SK-N-SH (cell line): ENCODE data around the gene GABRA5. TPM values are rescaled to one million over a fixed set of nuclear protein-coding genes. Genes with fewer than 3 reads are reported as not detected.

ENCODE experiments used
- CTCF ChIA-PET: fragments of 300-600, 350-600 bp; formaldehyde crosslinking; extraction: SDS; loops from one replicate; lab custom pipeline; 2021; lab: Yijun Ruan, JAX
- POLR2A ChIA-PET: fragments of 350-600 bp; sonication (Branson Sonifier 250); formaldehyde crosslinking; extraction: SDS; loops from one replicate; lab custom pipeline; 2020; ENCODE audit warnings: antibody characterized with exemption, inconsistent platforms; lab: Yijun Ruan, JAX
- DNase-seq: peaks from one replicate; pipeline ENCODE4 v3.0.0; 2012
- H2AFZ ChIP-seq: fragments of 200-600 bp; sonication (generic); 2 replicates; pipeline ENCODE4 v1.8.1; 2016; ENCODE audit warnings: antibody characterized with exemption, mild to moderate bottlenecking, low read depth
- H3F3A ChIP-seq: fragments of 200-600 bp; sonication (generic); replicated peaks from 2 replicates; pipeline ENCODE3; 2016; ENCODE audit warnings: antibody characterized with exemption, mild to moderate bottlenecking; ENCODE audit not compliant: insufficient read depth
- H3K27ac ChIP-seq, 2 experiments: fragments of 200-500 bp in 1 of 2; fragments of 200-600 bp in 1 of 2; sonication (Bioruptor generic) in 1 of 2; sonication (generic), shearing (Covaris generic) in 1 of 2; 2 replicates each; pipeline versions ENCODE4 v1.5.1 to v1.6.1; 2014 to 2016; ENCODE audit warnings: low read depth in 2 of 2, inconsistent platforms in 1 of 2, low read length in 1 of 2, mild to moderate bottlenecking in 1 of 2, mixed read lengths in 1 of 2
- H3K27me3 ChIP-seq: fragments of 200-600 bp; sonication (generic), shearing (Covaris generic); 2 replicates; pipeline ENCODE4 v1.6.1; 2016; ENCODE audit warnings: mixed run types; ENCODE audit not compliant: insufficient read depth
- H3K36me3 ChIP-seq, 2 experiments: fragments of 200-500 bp in 1 of 2; fragments of 200-600 bp in 1 of 2; sonication (Bioruptor generic) in 1 of 2; sonication (generic) in 1 of 2; replicated peaks in 1 of 2; 2 replicates each; pipeline versions ENCODE3 to v1.5.1; 2014 to 2016; ENCODE audit warnings: low read length in 1 of 2, mild to moderate bottlenecking in 1 of 2; ENCODE audit not compliant: insufficient read depth in 2 of 2, control insufficient read depth in 1 of 2
- H3K4me1 ChIP-seq, 2 experiments: fragments of 200-500 bp in 1 of 2; fragments of 200-600 bp in 1 of 2; sonication (Bioruptor generic) in 1 of 2; sonication (generic), shearing (Covaris generic) in 1 of 2; 2 replicates each; pipeline versions ENCODE4 v1.5.1 to v1.6.1; 2014 to 2016; ENCODE audit warnings: low read depth in 1 of 2, low read length in 1 of 2, mixed run types in 1 of 2; ENCODE audit not compliant: insufficient read depth in 2 of 2, control insufficient read depth in 1 of 2
- H3K4me2 ChIP-seq: fragments of 200-600 bp; sonication (generic), shearing (Covaris generic); 2 replicates; pipeline ENCODE4 v1.6.1; 2017; ENCODE audit warnings: mixed run types
- H3K4me3 ChIP-seq, 2 experiments: fragments of 200-500 bp in 1 of 2; fragments of 200-600 bp in 1 of 2; sonication (Bioruptor generic) in 1 of 2; sonication (generic), shearing (Covaris generic) in 1 of 2; 2 replicates each; pipeline versions ENCODE4 v1.5.1 to v1.8.1; 2014 to 2016; ENCODE audit warnings: low read depth in 2 of 2, inconsistent platforms in 1 of 2, low read length in 1 of 2, mild to moderate bottlenecking in 1 of 2, mixed read lengths in 1 of 2, moderate library complexity in 1 of 2
- H3K79me2 ChIP-seq: fragments of 200-600 bp; sonication (generic); 2 replicates; pipeline ENCODE4 v1.8.1; 2017; ENCODE audit warnings: mild to moderate bottlenecking; ENCODE audit not compliant: insufficient read depth
- H3K9ac ChIP-seq: fragments of 200-600 bp; sonication (generic); 2 replicates; pipeline ENCODE4 v1.6.1; 2017; ENCODE audit warnings: mixed run types
- H3K9me2 ChIP-seq: fragments of 200-600 bp; sonication (generic); 2 replicates; pipeline ENCODE4 v1.6.1; 2017; ENCODE audit warnings: mixed run types
- H3K9me3 ChIP-seq: fragments of 200-600 bp; sonication (generic); 2 replicates; pipeline ENCODE4 v1.6.1; 2017; ENCODE audit warnings: mixed run types, mild to moderate bottlenecking, moderate library complexity
- H4K20me1 ChIP-seq: fragments of 200-600 bp; sonication (generic); 2 replicates; pipeline ENCODE4 v1.6.1; 2017; ENCODE audit warnings: mild to moderate bottlenecking, mixed run types; ENCODE audit not compliant: insufficient read depth
- EP300 ChIP-seq, 2 experiments: IDR thresholded peaks; 2 replicates each; pipeline versions ENCODE4 v1.4.0 to v1.6.1; 2012; ENCODE audit warnings: borderline replicate concordance in 1 of 2, low read depth in 1 of 2, low read length in 1 of 2
- EZH2phosphoT487 ChIP-seq: fragments of 200-600 bp; sonication (generic); IDR thresholded peaks from 2 replicates; pipeline ENCODE4 v1.6.1; 2017; ENCODE audit warnings: low read depth, mixed run types, mild to moderate bottlenecking, antibody characterized with exemption, moderate library complexity, borderline replicate concordance
- MXI1 ChIP-seq: IDR thresholded peaks from 2 replicates; pipeline ENCODE4 v1.6.1; 2012; ENCODE audit warnings: mild to moderate bottlenecking, low read depth, low read length, improper control_type of control experiment
- RAD21 ChIP-seq: IDR thresholded peaks from 2 replicates; pipeline ENCODE4 v1.6.1; 2012; ENCODE audit warnings: mild to moderate bottlenecking, low read length
- RCOR1 ChIP-seq: fragments of 150-350 bp; IDR thresholded peaks from 2 replicates; pipeline ENCODE4 v1.6.1; 2017; ENCODE audit warnings: antibody characterized with exemption, low read length
- RFX5 ChIP-seq: IDR thresholded peaks from 2 replicates; pipeline ENCODE4 v1.6.1; 2012; ENCODE audit warnings: mild to moderate bottlenecking, improper control_type of control experiment, low read length
- RXRA ChIP-seq: IDR thresholded peaks from 2 replicates; pipeline ENCODE4 v1.4.0; 2012; ENCODE audit warnings: low read depth, mild to moderate bottlenecking, borderline replicate concordance
- TAF1 ChIP-seq: IDR thresholded peaks from 2 replicates; pipeline ENCODE4 v1.6.1; 2012; ENCODE audit warnings: low read depth, mild to moderate bottlenecking, low read length, moderate library complexity, borderline replicate concordance
- TCF12 ChIP-seq: IDR thresholded peaks from 2 replicates; pipeline ENCODE4 v1.4.0; 2012
- YY1 ChIP-seq: IDR thresholded peaks from 2 replicates; pipeline ENCODE4 v1.4.0; 2012; ENCODE audit warnings: low read depth, mild to moderate bottlenecking
- WGBS: methylation state at CpG from one replicate; pipeline ENCODE4 v1.1.6; 2017; ENCODE audit warnings: low lambda C conversion rate; 5-methylcytosine and 5-hydroxymethylcytosine counted together
- polyA plus RNA-seq, 3 experiments: library from polyadenylated mRNA; depleted of rRNA; stranded (reverse); fragments of >200 nt; gene quantifications; 2 replicates each; pipeline ENCODE4 v1.2.3, GENCODE V29; 2012
- TF ChIP-seq, protein P1 (sequence below): fragments of 200-600 bp; sonication (generic); IDR thresholded peaks from 2 replicates; pipeline ENCODE4 v1.6.1; 2017; ENCODE audit warnings: antibody characterized with exemption, mild to moderate bottlenecking, moderate library complexity
- TF ChIP-seq, protein P2 (sequence below): IDR thresholded peaks from 2 replicates; pipeline ENCODE4 v1.6.1; 2012; ENCODE audit warnings: mild to moderate bottlenecking, low read depth, low read length, moderate library complexity
- TF ChIP-seq, protein P3 (sequence below): IDR thresholded peaks from 2 replicates; pipeline ENCODE4 v1.4.0; 2012; ENCODE audit warnings: low read depth, borderline replicate concordance

The GABRA5 gene
- polyA plus RNA-seq, 1 of the 3 experiments (the other 2 are of a cell fraction) = not detected

DNA sequence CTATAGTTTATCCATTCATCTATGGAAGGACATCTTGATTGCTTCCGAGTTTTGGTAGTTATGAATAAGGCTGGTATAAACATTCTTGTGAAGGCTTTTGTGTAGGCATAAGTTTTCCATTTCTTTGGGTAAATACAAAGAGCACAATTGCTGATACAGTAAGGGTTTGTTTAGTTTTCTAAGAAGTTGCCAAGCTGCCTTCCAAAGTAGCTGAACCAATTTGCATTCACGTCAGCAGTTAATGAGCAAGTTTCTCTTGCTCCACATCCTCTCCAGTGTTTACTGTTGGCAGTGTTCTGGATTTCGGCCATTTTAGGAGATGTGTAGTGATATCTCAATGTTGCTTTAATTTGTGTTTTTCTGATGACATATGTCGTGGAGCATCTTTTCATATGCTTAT lies 34.2 kb downstream of the GABRA5 start:
- Histone ChIP-seq H3K4me1 (no peaks in the 10 kb centered on the region), H3K9me3 (no peaks in the 10 kb centered on the region; the same call in 1 of the 2 replicates), H3K27ac (no peak overlapping the region), H3K9me2 (no peaks in the 10 kb centered on the region), H2AFZ (no peak overlapping the region), H3K36me3 (no peaks in the 10 kb centered on the region), H3K79me2 (no peaks in the 10 kb centered on the region), H3K4me3 (no peak overlapping the region), H3F3A (no peaks in the 10 kb centered on the region)
- 6% methylated on average over 4 of the region's 4 CpGs for WGBS
- ChIA-PET POLR2A (no interaction called here), CTCF (no interaction called here)
- TF ChIP-seq EZH2phosphoT487 (no peak), RFX5 (no peak), YY1 (no peak), TAF1 (no peak), TCF12 (no peak), RXRA (no peak), EP300 (IDR thresholded peaks at IDR 0.05; ENCODE audit: borderline replicate concordance in 1 of 2, low read depth in 1 of 2, low read length in 1 of 2) (no peak), MXI1 (no peak), RAD21 (no peak), RCOR1 (no peak)
- TF ChIP-seq, protein P1, sequence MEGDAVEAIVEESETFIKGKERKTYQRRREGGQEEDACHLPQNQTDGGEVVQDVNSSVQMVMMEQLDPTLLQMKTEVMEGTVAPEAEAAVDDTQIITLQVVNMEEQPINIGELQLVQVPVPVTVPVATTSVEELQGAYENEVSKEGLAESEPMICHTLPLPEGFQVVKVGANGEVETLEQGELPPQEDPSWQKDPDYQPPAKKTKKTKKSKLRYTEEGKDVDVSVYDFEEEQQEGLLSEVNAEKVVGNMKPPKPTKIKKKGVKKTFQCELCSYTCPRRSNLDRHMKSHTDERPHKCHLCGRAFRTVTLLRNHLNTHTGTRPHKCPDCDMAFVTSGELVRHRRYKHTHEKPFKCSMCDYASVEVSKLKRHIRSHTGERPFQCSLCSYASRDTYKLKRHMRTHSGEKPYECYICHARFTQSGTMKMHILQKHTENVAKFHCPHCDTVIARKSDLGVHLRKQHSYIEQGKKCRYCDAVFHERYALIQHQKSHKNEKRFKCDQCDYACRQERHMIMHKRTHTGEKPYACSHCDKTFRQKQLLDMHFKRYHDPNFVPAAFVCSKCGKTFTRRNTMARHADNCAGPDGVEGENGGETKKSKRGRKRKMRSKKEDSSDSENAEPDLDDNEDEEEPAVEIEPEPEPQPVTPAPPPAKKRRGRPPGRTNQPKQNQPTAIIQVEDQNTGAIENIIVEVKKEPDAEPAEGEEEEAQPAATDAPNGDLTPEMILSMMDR = no peak
- TF ChIP-seq, protein P2, sequence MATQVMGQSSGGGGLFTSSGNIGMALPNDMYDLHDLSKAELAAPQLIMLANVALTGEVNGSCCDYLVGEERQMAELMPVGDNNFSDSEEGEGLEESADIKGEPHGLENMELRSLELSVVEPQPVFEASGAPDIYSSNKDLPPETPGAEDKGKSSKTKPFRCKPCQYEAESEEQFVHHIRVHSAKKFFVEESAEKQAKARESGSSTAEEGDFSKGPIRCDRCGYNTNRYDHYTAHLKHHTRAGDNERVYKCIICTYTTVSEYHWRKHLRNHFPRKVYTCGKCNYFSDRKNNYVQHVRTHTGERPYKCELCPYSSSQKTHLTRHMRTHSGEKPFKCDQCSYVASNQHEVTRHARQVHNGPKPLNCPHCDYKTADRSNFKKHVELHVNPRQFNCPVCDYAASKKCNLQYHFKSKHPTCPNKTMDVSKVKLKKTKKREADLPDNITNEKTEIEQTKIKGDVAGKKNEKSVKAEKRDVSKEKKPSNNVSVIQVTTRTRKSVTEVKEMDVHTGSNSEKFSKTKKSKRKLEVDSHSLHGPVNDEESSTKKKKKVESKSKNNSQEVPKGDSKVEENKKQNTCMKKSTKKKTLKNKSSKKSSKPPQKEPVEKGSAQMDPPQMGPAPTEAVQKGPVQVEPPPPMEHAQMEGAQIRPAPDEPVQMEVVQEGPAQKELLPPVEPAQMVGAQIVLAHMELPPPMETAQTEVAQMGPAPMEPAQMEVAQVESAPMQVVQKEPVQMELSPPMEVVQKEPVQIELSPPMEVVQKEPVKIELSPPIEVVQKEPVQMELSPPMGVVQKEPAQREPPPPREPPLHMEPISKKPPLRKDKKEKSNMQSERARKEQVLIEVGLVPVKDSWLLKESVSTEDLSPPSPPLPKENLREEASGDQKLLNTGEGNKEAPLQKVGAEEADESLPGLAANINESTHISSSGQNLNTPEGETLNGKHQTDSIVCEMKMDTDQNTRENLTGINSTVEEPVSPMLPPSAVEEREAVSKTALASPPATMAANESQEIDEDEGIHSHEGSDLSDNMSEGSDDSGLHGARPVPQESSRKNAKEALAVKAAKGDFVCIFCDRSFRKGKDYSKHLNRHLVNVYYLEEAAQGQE = no peak
- TF ChIP-seq, protein P3, sequence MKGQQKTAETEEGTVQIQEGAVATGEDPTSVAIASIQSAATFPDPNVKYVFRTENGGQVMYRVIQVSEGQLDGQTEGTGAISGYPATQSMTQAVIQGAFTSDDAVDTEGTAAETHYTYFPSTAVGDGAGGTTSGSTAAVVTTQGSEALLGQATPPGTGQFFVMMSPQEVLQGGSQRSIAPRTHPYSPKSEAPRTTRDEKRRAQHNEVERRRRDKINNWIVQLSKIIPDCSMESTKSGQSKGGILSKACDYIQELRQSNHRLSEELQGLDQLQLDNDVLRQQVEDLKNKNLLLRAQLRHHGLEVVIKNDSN = no peak
- TF ChIP-seq, all 33 proteins: peak for 0
- no peak overlapping the region for H3K4me2 ChIP-seq
- H4K20me1 ChIP-seq = no peaks in the 10 kb centered on the region
- no peak for DNase-seq
- no peak overlapping the region for H3K9ac ChIP-seq
- H3K27me3 ChIP-seq = no peaks in the 10 kb centered on the region
